Stimulated activated CD4-positive, alpha-beta T cell treated with anti-CD3 and anti-CD28 coated beads, TNF-alpha, amount 100 ng/mL, for 24 hours (primary cell): Measurements from ENCODE around the gene SPEF2.
"Not testable (repeated sequence)": the region's sequence is repeated elsewhere in the genome, so short reads cannot be mapped to it uniquely, and the experiment has no call there.

Experiments used
- DNase-seq, 3 experiments: peaks; one replicate each; pipeline ENCODE4 v3.0.0-alpha.2; 2020; ENCODE audit warnings: low read depth in 3 of 3

SPEF2 gene

DNA sequence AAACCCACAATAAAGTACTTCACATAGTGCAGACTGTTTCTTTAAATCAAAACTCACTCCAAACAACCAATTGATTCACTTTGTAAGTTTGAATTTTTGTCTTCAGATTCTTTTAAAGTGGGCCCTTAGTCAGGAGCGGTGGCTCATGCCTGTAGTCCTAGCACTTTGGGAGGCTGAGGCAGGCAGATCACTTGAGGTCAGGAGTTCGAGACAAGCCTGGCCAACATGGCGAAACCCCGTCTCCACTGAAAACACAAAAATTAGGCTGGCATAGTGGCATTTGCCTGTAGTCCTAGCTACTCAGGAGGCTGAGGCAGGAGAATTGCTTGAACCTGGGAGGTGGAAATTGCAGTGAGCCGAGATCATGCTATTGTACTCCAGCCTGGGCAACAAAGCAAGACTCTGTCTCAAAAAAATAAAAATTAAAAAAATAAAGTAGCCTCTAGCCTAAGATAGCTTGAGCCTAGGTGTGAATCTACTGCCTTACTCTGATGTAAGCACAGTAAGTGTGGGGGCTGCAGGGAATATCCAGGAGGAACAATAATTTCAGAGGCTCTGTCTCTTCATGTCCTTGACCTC is 238.6 kb downstream of the SPEF2 start:
- DNase-seq = not testable (repeated sequence)

DNA sequence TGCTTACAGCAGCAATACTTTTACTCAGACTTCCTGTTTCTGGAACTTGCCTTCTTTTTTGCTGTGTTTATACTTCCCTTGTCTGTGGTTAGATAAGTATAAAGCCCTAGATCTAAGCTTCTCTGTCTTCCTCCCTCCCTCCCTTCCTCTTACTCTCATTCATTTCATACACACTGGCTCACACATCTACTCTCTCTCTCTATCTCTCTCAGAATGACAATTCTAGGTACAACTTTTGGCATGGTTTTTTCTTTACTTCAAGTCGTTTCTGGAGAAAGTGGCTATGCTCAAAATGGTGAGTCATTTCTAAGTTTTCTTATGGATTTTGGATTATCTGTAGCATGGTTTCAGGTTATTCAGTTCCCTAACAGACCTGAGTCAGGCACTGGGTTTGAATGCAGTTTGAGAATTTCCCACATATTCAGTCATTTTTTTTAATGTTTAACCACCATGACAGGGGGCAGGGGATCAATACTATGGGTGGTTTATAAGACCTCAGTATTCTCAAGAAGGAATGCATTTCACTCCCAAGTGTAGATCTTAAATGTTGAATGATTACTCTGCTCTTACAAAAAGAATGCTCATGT is 239.2 kb downstream of the SPEF2 start, which contains the start of gene IL7R:
TSS of gene IL7R (plus strand) at position 127 of the 587 bp plus-strand sequence. CDS start at position 214, 87 bp downstream.
- DNase-seq = no peak

DNA sequence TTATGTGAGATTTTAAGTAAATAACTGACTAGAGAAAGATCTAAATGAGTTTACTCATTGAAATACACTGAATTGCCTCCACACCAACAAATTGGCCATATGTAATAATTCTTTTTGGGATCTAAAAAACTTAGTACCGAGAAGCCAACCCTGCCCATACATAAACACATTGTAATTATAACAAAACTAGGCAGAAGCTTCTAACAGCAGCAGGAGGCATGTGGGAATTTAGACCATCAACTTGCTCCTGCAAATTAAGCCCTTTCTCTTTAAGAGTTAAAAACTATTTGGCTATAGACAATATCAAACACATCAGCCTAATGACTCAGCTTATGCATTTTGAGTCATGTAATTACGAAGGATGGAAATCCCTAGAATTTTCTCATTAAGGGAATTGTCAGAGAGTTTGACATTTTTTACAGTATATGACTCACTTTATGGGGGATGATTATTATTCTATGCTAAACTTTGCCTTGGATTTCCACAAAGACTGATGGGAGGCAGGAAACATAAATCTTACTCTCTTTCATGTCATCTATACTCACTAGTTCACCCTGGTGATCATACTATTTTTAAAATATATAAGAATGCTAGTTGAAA is 240.0 kb downstream of the SPEF2 start:
- no peak for DNase-seq

DNA sequence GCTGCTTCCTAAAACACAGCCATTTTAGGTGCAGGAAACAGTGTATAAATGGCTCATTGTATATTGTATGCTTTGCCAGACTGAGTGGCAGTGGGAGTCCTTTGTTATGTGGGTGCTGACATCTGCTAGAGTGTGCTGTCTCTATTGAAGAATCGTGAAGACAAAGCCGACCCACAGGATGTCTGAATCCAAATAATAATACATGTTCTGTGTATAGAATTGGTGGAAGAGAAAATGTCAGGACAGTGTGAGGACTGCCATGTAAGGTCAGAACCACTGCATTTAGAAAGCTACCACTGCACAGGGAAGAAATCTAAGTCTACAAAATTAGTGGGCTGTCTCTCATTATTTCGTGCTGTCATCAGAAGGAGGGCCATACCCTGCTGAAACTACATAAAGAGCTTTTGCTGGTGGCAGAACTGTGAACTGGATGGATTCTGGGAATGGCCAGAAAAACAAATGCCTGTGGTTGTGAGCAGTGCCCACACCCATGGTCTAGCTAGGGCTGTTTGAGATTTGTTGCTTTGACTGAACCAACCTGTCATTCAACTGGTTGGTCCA is 241.5 kb downstream of the SPEF2 start:
- no peak for DNase-seq

DNA sequence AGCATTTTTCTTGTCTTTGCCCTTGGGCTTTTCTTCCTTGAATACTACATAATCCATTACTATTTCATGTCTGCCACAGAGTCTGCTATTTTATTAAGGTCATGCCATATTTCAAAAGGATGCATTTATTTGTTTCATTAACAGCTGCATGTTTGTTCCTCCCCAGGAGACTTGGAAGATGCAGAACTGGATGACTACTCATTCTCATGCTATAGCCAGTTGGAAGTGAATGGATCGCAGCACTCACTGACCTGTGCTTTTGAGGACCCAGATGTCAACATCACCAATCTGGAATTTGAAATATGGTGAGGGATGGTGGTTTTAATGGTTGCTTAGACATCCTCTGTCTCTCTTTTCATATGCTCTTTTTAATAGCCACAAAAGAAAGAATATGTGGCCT is 243.0 kb downstream of the SPEF2 start:
- DNase-seq = no peak

DNA sequence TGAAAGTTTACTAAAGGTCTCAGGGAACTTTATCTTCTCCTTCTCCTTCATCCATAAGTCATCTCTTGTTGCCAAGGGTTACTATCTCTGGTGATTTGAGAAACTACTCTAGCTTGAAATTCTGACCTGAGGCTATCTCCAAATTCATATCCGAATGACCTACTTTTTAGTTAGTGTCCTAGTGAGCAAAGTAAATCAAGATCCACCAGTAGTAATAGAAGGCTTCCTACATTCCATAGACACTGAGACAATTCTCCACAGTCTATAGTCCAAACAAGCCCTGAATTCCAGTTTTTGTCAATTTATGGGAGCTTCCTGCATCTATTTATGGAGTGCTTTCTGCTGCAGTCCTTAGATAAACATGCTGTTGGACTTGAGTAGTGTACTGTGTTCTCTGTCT is 244.1 kb downstream of the SPEF2 start:
- DNase-seq = no peak

DNA sequence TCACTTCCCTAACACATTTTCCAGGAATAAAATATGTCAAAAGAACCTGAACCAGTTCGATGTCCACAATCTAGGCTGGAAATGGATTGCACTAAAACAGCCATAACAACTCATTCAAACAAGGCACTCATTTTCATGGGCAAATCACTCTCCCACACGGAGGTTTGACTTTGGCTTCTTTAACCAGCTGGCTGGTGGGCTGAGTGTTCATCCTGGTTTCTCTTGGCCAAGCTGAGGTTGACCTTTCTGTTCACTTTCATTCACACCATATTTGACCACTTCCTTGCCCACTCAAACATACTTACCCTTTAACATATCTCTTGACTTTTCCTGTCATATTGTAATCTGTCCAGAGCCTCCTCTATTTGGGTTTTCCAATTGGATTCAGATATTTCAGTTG is 244.5 kb downstream of the SPEF2 start:
- DNase-seq = no peak

DNA sequence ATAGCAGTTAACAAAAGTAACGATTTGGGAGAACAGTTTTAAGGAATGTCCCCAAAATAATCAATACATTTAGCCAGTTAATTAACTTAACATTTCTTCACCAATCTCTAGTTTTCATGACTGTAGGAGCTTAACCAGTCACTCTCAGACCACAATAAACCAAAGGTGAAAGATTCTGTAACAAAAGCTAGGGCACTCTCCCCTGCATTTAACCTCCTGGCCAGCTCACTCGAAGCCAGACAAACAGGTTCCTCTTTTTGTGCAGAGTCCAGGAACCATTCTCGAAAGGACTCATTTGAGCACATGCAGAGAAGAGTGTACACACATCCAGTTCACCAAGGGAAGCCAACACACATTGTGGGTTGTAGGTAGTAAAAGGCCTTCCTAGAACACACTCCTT is 245.5 kb downstream of the SPEF2 start:
- DNase-seq = no peak
